ENCODE results near the gene COL25A1. TPM values are rescaled to one million over a fixed set of nuclear protein-coding genes. Genes with fewer than 3 reads are reported as not detected.
"Not testable (repeated sequence)": the region's sequence is repeated elsewhere in the genome, so short reads cannot be mapped to it uniquely, and the experiment has no call there.

The COL25A1 gene
- total RNA-seq, 1 donor from 2014 or later, result 0.04 TPM

- no peak for ATAC-seq
Observed at GRCh38 chr4:109046471-109047201, 255.8 kb downstream of the COL25A1 start.

GRCh38 chr4:109044431-109044830, 258.0 kb downstream of the COL25A1 start:
- ATAC-seq, result no peak

- ATAC-seq, result no peak
Observed at GRCh38 chr4:109043286-109043685, 259.2 kb downstream of the COL25A1 start.

GRCh38 chr4:109041463-109042360, 260.7 kb downstream of the COL25A1 start:
- ATAC-seq, result no peak

GRCh38 chr4:109040441-109040840, 262.0 kb downstream of the COL25A1 start:
- no peak for ATAC-seq

- ATAC-seq, result no peak
Observed at GRCh38 chr4:109037026-109037425, 265.4 kb downstream of the COL25A1 start.

- ATAC-seq, result no peak
Observed at GRCh38 chr4:109033993-109034392, 268.5 kb downstream of the COL25A1 start.

- no peak for ATAC-seq
Observed at GRCh38 chr4:109032671-109033070, 269.8 kb downstream of the COL25A1 start.

GRCh38 chr4:109029987-109030386, 272.5 kb downstream of the COL25A1 start:
- ATAC-seq, result no peak

GRCh38 chr4:109027016-109027500, 275.4 kb downstream of the COL25A1 start:
- ATAC-seq, result no peak

GRCh38 chr4:109026588-109026987, 275.9 kb downstream of the COL25A1 start:
- ATAC-seq, result no peak

GRCh38 chr4:109025471-109026076, 276.9 kb downstream of the COL25A1 start:
- no peak for ATAC-seq

- no peak for ATAC-seq
Observed at GRCh38 chr4:109022961-109023360, 279.5 kb downstream of the COL25A1 start.

GRCh38 chr4:109021630-109022029, 280.8 kb downstream of the COL25A1 start:
- not testable (repeated sequence) for ATAC-seq

GRCh38 chr4:109020861-109021260, 281.6 kb downstream of the COL25A1 start:
- ATAC-seq, result no peak

- ATAC-seq, result no peak
Observed at GRCh38 chr4:109016200-109016599, 286.3 kb downstream of the COL25A1 start.

- no peak for ATAC-seq
Observed at GRCh38 chr4:109015413-109015810, 287.0 kb downstream of the COL25A1 start.

- no peak for ATAC-seq
Observed at GRCh38 chr4:109014593-109015412, 287.7 kb downstream of the COL25A1 start.

GRCh38 chr4:109012286-109012880, 290.1 kb downstream of the COL25A1 start:
- ATAC-seq, result no peak

GRCh38 chr4:109011241-109012026, 291.0 kb downstream of the COL25A1 start:
- ATAC-seq, result no peak

- ATAC-seq, result no peak
Observed at GRCh38 chr4:109010521-109010920, 291.9 kb downstream of the COL25A1 start.

Measured in esophagus mucosa (tissue), 1 donor.